C4-2B (cell line): Measurements from ENCODE around the gene MLANA.

ENCODE experiments used
- ZFX ChIP-seq: fragments of 450-650 bp; IDR thresholded peaks from 2 replicates; pipeline ENCODE4 v1.6.1; 2017
- TF ChIP-seq, protein P1 (sequence below): fragments of 450-650 bp; conservative IDR thresholded peaks from 2 replicates; pipeline ENCODE4 v1.5.1; 2017; ENCODE audit warnings: mild to moderate bottlenecking

DNA sequence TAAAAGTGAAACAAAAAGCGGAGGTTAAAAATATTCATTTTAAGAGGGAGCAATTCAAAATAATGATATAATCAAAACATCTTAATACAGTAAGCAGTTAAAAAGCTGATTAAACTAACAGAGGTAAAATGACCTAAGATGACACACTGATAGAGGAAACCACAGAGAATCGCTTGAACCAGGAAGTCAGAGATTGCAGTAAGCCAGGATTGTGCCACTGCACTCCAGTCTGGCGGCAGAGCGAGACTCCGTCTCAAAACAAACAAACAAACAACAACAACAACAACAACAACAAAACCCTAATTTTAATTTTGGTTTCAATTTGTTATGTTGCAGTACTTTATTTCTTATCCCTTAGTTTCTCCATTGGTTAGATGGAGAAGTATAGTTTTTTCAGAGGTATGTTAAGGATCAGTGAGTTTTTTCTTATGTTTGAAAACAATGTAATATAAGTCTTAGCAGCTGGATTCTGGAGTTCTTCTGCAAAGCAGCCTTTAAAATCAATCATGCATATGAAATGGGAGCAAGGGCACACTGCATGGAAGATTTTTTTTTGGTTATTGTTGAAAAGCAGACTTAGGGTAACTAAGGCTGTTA is 58.5 kb downstream of the MLANA start:
- TF ChIP-seq, protein P1, sequence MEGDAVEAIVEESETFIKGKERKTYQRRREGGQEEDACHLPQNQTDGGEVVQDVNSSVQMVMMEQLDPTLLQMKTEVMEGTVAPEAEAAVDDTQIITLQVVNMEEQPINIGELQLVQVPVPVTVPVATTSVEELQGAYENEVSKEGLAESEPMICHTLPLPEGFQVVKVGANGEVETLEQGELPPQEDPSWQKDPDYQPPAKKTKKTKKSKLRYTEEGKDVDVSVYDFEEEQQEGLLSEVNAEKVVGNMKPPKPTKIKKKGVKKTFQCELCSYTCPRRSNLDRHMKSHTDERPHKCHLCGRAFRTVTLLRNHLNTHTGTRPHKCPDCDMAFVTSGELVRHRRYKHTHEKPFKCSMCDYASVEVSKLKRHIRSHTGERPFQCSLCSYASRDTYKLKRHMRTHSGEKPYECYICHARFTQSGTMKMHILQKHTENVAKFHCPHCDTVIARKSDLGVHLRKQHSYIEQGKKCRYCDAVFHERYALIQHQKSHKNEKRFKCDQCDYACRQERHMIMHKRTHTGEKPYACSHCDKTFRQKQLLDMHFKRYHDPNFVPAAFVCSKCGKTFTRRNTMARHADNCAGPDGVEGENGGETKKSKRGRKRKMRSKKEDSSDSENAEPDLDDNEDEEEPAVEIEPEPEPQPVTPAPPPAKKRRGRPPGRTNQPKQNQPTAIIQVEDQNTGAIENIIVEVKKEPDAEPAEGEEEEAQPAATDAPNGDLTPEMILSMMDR, result no peak
- TF ChIP-seq ZFX, result no peak
